Activated effector memory CD4-positive, alpha-beta T cell treated with anti-CD3 and anti-CD28 coated beads, Interleukin-2, amount 50 U/mL, for 16 hours (primary cell): Measurements from ENCODE around the gene ESRRG.

ENCODE experiments used
- DNase-seq: peaks from one replicate; pipeline ENCODE4 v3.0.0-alpha.2; 2020

Gene ESRRG

GRCh38 chr1:216499581-216500272 lies 223.5 kb downstream of the ESRRG start:
- DNase-seq = no peak

DNA sequence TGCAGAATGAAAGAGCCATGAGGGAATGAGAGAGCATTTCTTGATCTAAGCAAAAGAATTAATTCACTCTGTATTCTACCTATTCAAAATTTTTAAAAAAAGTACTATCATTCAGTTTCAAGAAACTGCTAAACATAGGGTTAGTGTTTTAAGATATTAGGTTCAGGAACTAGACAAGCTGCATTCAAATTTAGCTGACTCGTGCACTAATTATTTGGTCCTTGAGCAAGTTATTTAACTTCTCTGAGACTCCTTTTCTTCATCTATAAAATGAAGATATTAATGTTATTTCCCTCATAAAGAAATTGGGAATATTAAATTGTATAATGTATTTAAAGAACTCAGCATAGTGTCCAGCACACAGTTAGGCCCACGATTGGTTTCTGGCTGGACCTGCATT lies 225.0 kb downstream of the ESRRG start:
- DNase-seq = no peak

DNA sequence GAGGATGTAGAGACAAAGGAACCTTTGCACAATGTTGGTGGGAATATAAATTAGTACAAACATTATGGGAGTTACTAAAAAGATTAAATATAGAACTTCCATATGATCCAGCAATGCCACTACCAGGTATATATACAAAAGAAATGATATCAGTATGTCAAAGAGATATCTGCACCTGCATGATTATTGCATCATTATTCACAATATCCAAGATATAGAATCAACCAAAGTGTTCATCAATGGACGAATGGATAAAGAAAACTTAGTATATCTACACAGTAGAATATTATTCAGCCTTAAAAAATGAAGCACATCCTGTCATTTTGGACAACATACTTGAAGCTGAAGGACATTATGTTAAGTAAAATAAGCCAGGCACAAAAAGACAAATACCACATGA lies 238.2 kb downstream of the ESRRG start:
- DNase-seq = no peak

DNA sequence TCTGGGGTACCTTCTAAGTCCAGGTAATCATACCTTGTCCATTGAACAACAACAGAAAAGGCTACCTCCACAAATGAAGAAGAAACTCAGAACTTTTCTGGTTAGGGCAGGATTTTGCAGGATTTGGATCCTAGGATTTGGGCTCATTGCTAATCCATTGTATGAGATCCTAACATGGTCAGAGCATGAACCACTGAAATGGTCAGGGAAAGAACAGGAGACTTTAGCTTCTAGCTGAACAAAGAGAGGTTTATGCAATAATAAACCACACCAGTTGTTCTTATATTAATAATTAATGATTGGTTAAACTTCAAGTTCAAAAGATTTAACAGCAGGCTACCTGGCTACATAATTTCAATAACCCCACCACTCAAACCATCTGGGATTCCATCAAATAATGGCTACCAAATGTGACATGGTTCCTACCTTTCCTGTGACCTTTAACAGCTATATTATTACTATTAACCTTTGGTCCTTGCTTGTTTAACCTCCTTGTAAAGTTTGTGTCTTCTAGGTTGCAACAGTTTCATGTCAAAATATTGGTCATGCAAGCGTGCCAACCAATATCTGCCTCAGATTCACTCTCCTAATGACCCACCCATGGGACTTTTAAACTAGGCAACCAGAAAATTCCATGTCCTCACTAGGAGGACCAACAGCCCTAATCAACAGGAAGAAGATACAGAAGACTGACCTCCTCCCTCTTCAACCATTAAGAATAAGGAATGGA lies 239.4 kb downstream of the ESRRG start:
- DNase-seq = no peak

DNA sequence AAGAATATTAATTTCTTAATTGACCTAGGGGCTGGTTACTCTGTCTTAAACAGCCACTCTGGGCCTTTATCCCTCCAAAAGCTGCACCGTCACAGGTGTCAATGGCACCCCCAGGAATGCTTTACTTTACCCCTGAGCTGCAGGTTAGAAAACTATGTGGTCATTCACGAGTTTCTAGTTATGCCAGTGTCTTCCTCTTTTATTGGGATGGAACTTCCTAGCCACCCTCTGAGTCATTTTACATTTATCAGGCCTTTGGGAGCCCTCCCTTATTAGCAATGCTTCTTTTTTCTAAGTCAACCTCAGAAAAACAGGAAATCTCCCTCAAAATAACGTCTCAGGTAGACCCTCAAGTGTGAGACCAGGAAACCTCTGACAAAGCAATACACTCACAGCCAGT lies 240.6 kb downstream of the ESRRG start:
- no peak for DNase-seq

DNA sequence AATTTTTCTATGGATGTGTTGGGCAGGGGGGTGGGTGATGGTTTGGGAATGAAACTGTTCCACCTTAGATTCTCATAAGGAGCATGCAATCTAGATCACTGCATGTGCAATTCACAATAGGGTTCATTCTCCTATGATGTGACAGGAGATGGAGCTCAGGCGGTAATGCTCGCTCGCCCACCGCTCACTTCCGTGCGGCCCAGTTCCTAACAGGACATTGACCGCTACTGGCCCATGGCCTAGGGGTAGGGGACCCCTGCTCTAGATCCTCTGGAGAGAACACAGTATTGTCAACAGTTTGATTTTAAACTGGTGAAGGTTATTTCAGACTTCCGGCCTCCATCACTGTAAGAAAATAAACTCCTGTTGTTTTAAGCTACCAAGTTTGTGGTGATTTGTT lies 245.0 kb downstream of the ESRRG start:
- DNase-seq = no peak

DNA sequence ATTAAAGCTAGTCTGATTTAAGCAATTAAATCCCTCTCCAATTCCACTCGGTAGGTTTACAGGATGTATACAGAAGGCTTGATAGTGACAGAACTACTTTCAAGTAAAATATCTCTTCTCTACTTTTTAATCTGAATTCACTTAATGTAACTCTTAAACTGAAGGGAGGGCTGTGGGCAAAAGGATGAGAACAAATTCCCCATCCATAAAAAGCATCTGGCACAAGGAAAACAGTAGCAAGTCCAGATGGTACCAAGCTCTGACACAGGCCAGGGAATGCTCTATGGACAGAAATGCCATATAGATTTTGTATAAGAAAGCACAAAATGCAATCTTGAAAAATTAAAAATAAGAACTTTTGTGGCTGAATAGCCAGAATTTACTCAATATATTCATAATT lies 246.9 kb downstream of the ESRRG start:
- no peak for DNase-seq

GRCh38 chr1:216475659-216476276 lies 247.5 kb downstream of the ESRRG start:
- DNase-seq = no peak

DNA sequence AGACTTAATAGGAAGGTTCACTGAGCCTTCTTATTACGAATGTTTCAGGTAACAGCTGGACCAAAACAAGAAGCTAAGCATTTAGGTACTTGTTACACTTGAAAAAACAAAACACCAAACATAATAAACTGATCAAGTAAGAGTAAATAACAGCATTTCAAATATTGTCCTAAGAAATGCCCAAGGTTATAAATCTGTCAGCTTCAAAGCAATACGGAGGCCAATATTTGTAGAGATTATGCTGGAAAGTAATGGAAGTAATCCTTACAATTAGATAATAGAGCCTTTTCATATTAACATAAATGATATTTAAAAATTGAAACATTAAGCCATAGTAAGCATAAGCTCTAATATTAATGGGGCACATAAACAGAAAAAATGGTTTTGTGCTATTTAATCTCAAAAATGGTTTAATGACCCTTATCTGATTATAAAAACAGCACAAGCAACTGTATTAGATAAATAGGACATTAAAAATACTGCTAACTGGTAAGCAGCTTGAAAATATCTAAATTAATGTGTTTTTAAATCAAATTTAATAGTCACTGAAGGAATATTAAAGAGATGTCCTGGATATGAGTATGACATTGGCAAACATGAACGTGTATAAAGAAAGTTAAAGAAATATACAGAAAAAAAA lies 256.9 kb downstream of the ESRRG start:
- DNase-seq = no peak

- DNase-seq = no peak
Measured at GRCh38 chr1:216464489-216464888, 258.7 kb downstream of the ESRRG start.

DNA sequence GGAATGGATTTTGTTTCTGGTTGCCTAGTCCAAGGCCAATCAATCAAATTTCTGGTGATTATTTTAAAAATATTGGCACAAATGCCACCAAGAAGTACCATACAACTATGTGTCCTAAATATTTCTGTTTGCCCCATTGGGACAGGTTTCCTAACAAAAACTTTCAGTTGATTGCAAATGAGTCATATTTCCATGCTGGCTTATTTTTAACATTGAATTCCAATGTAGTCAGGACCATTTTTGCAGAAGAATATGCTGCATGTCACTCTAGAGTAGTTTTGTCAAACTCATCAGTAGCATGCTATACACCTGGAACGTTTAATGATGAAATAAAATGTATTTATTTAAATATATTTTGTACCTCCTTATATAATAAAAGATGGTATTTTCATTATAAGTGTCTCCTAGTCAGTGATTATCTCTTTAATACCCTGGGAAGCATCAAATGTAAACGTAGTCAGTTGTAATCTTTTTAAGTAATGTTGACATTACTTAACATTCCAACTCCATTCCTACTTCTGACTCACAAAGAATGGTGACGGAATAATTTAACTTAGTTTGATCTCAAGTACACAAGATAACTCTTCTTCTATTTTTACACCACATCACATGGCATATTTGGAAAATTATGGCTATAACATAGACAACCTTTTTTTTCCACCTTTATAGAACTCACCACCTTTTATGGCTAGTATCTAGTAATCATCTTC lies 261.0 kb downstream of the ESRRG start:
- DNase-seq = no peak

GRCh38 chr1:216461466-216461865 lies 261.8 kb downstream of the ESRRG start:
- no peak for DNase-seq

DNA sequence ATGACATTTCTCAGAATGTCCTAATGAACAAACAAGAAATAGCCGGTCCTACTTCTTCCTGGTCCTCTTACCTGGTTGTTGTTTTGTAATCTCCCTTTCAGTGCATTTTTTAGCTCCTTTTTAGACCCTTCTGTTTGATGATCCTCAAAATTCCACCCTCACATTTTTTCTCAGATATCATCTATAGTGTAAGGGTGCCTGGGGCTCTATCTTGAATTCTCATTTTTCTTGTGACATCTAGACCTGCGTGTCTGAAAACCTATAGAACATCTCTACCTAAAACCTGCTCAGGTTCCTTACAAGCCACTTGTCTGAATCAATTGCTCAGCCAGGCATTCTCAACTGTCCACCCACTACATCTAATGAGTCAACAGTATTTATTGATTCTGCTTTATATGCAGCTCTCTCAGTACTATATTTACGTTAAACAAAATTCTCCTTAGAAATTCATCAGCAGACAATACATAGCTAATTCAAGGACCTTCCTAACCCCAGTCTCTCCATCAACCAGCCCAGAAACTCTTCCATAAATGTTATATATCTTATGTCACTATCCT lies 263.5 kb downstream of the ESRRG start:
- no peak for DNase-seq

GRCh38 chr1:216458812-216459211 lies 264.4 kb downstream of the ESRRG start:
- no peak for DNase-seq

DNA sequence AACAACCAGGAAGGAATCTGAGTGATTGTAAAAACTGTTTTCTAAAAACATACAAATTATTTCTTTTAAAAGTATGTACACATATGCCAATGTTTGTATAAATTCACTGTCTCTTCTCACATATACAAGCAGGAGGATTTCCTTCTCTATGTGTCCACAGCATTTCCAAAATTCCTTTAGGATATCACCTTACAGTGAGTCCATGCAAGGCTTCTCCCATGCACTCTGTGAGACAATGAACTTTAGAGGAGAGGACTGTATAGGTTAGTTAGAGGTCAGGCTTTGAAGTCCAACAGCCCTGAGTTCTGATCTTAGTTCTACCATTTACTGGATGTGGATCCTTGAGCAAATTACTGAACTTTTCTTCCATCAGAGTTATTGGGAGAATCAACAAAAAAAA lies 265.9 kb downstream of the ESRRG start:
- no peak for DNase-seq

GRCh38 chr1:216456682-216457081 lies 266.5 kb downstream of the ESRRG start:
- DNase-seq = no peak

DNA sequence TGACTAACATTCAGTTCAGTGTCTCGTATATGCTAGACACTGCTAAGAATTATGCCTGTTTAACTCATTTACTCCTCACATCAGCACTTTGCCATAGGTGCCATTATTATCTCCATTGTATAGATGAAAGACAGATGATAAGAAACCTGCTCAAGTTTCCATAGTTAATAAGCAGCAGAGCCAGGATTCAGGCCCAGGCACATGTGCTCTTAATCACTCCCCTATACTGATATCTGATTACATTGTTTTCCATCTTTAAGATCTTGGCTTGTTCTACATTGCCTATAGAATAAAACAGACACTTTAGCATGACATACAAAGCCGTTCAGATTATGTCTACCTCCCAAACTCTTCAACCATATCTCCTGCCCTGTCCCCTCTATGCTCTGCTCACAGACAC lies 269.5 kb downstream of the ESRRG start:
- no peak for DNase-seq
